T-helper 2 cell (primary cell): Measurements from ENCODE around the gene MTHFD2L.

ENCODE experiments used
- DNase-seq, 5 experiments: peaks; one replicate each; pipeline versions ENCODE4 v3.0.0 to v3.0.0-alpha.2; 2012 to 2022

Gene MTHFD2L

GRCh38 chr4:74258963-74259362, 101.0 kb downstream of the MTHFD2L start:
- no peak for DNase-seq

GRCh38 chr4:74260036-74260435, 102.1 kb downstream of the MTHFD2L start:
- DNase-seq, result no peak

DNA sequence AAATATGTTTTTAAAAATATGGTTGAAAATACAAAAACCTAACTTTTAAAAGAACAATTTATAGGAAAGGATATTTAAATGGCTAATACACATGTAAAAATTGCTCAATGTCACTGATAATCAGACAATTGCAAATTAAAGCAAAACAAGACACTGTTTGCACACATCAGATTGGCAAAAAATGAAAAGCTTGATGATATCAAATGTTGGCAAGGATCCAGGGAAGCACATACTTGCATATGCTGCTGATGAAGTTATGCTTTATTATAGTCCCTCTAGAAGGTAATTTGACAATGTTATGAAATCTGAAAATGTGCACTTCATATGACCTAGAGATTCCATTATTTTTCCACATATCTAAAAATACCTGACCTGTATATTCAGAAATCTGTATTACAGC, 104.6 kb downstream of the MTHFD2L start:
- DNase-seq, result no peak

DNA sequence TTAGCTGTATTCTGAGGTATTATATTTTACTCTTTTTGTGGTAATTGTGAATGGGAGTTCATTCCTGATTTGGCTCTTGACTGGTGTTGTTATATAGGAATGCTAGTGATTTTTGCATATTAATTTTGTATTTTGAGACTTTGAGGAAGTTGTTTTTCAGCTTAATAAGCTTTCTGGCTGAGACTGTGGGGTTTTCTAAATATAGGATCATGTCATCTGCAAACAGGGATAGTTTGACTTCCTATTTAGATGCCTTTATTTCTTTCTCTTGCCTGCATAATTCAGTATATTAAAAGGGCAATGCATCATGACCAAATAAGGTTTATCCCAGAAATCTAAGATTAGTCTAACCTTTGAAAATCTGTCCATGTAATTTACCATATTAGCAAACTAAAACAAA, 105.6 kb downstream of the MTHFD2L start:
- DNase-seq, result no peak

DNA sequence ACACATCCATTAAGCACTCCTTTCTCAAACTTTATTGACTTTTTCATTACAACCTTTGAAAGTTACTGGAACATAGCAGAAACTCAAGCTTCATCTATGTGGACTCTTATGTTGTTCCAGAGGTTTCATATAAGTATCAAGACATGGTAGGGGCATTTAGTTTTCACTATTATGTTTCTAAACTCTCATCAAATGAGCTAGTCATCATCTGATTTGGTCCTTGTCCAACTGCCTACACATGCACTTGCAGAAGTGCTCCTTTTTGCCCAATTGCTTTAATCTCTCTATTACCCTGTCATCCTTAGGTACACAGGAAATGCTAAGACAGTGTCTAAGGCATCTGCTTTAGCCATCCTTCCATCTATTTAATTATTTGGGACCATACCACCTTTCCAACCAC, 108.2 kb downstream of the MTHFD2L start:
- DNase-seq, result no peak

DNA sequence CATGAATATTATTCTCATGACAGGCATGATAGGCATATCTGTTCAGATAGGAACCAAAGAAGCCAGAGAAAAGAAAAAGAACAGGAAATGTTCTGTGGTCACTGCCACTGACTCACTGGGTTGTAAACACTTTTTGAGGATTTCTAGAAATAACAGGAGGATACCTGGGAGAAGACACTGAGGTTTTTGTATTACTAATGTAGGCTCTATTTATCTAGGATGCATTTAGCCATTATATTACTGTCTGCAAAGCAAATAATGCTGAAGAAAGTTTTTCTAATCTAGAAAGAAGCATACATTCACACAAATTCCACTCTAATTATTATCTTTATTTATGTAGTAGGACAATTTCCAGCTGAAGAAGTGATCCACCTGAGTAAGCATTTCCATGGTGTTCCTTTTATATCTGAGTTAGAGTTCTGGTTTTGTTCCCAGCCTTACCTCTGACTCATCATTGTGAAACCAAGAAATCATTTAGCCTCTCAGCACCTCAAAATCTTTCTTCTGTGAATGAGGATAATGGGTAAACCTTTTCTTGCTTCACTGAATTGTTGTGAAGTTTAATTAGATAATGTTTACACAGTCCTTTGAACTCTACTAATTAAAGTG, 110.2 kb downstream of the MTHFD2L start:
- DNase-seq, result no peak

GRCh38 chr4:74268643-74269042, 110.7 kb downstream of the MTHFD2L start:
- DNase-seq, result no peak

- no peak for DNase-seq
These were observed 120.6 kb downstream of the MTHFD2L start for GRCh38 chr4:74278490-74278889.

GRCh38 chr4:74279716-74280115, 121.8 kb downstream of the MTHFD2L start:
- DNase-seq, result no peak

DNA sequence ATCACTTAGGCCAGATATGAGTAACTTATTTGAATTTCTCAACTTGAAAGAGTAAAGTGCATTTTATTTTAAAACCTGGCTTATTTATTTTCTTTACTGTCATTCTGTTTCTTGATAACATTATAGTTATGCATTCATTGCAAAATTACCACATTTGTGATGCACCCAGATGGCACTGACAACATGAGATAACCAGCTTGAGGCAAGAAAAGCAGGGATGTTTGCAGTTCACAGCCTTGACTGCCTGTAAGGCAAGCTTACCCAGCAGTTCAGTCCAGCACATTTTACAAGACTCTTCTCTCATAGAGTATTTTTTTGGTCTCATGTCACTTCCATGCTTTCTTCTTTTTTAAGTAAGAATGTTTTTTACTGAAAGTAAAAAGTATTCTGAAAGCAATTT, 125.0 kb downstream of the MTHFD2L start:
- no peak for DNase-seq

DNA sequence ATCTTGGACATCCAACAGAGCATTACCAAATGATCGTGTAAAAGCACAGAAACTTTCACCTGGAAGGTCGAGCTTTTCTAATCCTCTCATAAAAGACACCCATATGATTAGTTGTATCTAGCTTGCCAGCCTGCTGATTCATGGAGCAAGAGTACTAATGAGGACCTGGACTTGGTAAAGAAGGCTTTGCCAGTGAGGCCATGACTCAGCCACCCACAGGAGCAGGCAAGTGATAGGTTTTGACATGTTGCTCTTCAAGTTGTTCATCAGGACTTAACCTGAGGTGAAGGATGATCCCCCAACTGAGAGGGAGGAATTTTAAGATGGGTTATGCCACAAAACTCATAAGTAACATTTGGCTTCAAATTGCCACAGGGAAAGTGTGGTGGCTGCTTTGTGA, 125.7 kb downstream of the MTHFD2L start:
- DNase-seq, result no peak

DNA sequence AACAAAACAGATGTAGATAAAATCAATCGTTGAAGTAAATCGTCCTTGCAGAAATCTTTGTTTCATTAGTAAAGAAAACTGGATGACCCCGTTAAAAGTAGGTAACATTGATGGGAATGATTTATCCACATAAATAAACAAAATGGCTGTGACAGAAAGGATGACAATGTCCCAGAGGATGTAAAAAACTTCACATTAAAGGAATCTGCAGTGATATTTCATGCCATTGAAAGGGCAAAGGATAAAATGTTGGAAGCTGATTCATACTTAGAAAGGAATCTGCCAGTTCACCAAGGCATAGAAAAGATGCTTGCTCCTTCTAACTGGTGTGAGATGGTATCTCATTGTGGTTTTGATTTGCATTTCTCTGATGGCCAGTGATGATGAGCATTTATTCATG, 126.1 kb downstream of the MTHFD2L start:
- no peak for DNase-seq

- DNase-seq, result no peak
These were observed 129.2 kb downstream of the MTHFD2L start for GRCh38 chr4:74287164-74287563.

DNA sequence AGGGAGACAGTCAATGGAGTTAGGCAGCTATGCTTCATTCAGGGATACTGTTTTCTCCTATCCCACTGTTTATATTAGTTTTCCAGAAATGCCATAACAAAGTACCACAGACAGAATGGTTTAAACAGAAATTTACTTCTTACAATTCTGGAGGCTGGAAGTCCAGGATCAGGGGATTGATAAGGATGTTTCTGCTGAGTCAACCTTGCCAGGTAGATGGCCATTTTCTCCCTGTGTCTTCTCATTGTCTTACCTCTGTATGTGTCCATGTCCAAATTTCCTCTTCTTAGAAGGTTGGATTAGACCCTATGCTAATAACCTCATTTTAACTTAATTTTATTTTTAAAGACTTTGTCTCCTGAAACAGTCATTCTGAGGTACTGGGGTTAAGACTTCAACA, 129.9 kb downstream of the MTHFD2L start:
- no peak for DNase-seq

DNA sequence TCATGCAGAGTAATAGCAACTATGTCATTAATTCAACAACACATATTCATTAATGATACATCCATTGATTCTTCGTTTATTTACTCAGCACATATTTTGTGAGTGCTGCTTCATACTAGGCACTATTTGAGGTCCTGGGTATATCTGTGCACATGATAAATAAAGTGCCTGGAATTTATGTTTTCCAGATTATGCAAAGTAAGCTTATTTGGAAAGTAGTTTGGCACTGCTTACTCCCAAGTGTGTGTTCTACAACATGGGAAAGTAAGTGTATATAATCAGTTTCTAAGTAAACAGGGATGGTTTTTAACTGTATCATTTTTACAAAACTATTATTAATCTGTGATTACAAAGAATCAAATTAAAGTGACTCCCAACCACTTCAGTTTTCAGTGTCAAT, 133.6 kb downstream of the MTHFD2L start:
- no peak for DNase-seq

DNA sequence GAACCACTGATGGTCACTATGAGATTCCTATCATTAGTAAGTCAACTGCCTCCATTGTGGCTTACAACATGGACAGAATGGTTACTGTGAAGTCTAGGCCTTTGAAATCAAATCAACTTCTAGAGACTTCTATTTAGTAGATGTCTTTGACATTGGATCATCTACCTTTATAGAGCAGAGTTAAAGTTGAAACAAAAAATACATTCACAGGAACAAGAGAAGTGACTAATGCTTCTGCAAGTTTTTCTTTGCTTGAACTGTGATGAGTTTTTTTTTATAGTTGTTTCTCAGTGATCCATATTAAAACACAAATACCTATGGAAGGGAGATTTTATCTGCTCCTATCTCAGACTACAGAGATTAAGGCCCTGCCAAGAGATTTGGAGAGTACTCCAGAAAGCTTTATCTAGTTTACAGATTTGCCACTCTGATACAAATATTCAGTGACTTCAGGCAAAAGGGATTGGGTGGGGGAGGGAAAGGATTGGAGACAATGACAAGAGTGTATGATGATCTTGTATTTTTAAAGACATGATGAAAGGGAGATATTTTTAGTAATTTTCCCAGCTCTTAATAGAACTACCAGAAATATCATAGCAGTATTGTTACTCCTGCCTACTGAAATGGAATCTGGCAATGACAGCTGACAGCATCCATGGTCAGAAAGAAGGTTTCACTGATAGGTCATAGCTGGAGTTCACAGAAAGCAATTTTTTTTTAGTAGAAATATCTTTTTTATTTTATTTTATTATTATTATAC, 134.4 kb downstream of the MTHFD2L start:
- DNase-seq, result no peak

- no peak for DNase-seq
These were observed 135.6 kb downstream of the MTHFD2L start for GRCh38 chr4:74293558-74293957.

GRCh38 chr4:74294681-74295080, 136.8 kb downstream of the MTHFD2L start:
- no peak for DNase-seq

- no peak for DNase-seq
These were observed 139.6 kb downstream of the MTHFD2L start for GRCh38 chr4:74297539-74297938.

GRCh38 chr4:74304095-74304625, 146.2 kb downstream of the MTHFD2L start:
- DNase-seq, result no peak

DNA sequence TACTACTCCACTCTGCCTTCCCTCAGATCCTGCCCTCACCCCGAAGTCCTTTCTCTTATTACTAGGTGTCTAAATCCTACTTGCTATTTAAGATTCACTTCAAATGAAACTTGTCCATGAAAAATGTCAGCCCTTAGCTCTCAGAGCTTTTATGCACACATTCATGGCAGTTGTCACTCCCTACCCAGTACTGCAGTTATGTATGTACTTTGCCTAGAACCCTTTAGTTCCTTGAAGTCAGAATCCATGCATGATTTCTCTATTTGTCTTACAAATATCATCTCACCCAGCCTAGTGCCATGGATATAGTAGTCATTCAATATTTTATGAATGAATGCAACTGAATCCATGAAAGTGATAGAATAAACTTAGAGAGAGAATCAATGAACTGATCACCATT, 147.1 kb downstream of the MTHFD2L start:
- no peak for DNase-seq

DNA sequence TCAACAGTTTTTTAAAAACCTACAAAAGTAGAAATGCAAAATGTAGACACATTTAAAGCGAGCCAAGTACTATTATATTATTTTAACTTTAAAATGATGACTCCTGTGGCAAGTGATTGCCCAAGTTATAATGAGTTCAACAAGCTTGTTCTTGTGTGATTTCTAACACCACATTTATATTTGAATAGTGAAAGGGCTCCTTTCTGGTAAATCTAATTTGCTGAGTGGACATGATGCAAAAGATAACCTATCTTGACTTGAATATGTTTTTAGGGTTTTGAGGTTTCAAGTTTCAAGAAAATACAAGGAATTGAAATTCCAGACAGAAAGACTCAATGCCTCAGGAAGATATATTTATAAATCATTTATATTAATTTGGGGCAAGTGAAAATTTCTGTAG, 149.3 kb downstream of the MTHFD2L start:
- DNase-seq, result peak in 1 of 5 experiments; percentile 8

DNA sequence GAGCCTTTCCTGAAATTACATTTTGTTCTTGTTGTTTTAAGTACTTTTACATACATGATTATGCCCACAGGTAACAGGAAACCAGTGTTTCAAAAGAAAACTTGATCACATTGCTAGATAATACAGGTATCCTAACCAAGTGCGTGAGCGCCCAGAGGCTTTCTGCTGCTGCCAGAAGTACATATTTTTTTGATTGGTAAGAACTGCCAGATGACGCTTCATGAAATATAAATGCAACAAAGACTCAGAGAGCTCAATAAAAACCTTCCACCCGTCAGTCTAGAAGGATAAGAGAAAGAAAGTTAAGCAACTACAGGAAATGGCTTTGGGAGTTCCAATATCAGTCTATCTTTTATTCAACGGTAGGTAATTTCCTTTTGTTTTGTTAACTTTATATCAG, 150.3 kb downstream of the MTHFD2L start, which contains the start of gene EPGN:
Gene EPGN, plus strand, starts transcription at position 256 of the 400 bp plus-strand sequence. Its CDS starts 64 bp downstream, at position 320.
- peak in 1 of 5 experiments; percentile 73 for DNase-seq

DNA sequence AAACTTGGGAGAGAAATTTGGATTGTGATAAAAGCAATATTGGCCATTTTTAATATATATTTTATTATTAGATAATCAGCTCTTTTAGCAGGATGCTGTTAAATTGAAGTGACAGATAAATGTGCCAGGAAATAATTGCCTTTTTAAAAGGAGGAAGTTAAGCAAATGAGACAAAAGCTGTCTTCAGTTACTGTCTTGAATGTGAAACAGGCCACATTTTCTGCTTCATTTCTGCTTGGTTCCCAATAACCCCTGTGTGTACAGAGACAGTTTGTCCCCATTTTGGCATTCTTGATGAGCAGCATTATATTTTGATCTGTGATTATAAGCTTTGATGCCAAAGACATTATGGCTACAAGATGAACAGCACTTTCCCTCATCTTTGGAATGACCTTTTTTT, 151.3 kb downstream of the MTHFD2L start:
- no peak for DNase-seq
